Cerebellar nuclear complex (tissue), 1 donor: Measurements from ENCODE around the gene TRMT1.

ENCODE experiments used
- DNase-seq, 2 experiments: peaks; one replicate each; lab custom pipeline; 2025; lab: John Stamatoyannopoulos, UW

The TRMT1 gene

DNA sequence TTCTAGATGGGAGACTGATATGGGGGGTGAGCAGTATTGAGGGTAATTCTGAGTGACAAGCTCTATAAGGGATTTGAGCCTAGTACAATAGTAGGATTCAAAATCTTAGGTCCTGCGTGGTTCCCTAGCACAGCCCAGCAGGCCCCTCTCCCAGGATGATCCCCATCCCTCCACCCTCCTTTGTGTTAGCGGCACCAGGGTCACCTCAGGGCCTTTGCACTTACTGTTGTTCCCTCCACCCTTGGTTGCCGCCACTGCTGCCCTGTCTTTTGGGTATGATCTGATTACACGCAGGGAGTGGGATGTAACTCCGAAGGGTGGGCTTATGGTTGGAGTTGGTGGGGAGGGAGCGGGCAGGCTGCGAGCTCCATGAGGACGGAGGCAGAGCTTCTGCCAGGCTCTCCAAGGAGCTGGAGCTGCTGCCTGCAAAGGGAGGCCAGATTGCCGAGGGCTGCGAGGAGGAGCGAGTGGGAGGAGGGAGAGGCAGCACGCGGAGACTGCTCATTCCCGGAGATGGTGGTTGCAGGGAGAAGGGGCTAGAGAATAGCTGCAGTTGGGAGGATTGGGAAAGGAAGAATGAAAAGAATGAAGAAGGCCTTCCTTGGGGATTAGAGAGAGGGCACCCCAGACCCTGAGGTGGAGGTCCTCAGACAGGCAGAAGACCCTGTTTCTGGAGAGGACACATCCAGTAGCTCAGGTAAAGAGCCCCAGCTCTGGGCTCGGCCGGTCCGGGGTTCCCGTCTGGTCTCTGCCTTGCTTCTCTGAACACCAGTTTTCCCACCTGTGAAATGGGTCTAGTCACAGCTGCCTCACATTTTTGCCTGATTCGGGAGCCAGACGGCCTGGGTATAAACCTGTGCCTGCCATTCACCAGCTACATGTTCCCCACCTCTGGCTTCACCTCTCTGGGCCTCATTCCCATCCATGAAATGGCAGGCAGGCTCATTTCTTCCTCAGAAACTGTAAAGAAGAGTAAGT, 6.7 kb upstream of the TRMT1 start:
- no peak for DNase-seq

- DNase-seq: no peak
Observed at GRCh38 chr19:13122275-13122878, 5.8 kb upstream of the TRMT1 start.

- DNase-seq: no peak
Observed at GRCh38 chr19:13121551-13122274, 5.2 kb upstream of the TRMT1 start.

- no peak for DNase-seq
Observed at GRCh38 chr19:13120817-13121216, 4.3 kb upstream of the TRMT1 start.

GRCh38 chr19:13120031-13120430, 3.5 kb upstream of the TRMT1 start:
- DNase-seq: no peak

GRCh38 chr19:13119627-13120026, 3.1 kb upstream of the TRMT1 start:
- no peak for DNase-seq

DNA sequence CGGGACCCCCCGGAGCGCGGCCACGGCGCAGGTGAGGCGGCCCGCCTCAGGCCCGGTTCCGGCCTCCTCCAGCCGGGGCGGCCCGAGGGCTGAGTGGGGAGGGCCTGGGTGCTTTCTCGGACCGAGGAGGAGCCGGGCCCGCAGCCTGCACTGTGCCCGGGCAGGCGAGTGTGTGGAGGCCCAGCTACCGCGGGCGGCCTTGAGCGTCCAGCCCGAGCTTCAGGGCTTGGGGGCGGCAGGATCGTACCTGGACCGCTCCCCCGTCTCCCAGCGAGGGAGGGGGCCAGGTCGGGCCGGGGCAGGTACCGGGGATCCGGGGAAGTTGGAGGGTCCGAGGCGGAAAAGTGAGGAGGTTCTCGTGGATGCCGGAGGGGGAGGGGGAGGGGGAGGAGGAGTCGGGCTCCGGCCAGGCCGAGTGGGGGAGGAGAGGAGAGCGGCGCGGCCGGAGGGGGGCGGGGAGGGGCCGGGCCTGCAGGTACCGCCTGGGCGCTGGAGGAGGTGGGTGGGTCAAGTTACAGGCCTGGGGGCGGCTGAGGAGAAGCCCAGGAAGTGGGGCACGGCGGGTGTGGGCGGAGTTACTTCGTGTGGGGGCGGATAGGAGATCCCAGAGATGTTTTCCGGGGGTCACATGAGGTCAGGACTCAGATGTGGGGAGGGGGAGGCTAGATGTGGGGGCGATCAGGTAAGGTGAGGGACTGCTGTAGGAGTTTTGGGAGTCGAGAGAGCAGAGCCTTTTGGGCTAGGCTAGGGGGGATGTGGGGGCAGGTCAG, 2.1 kb upstream of the TRMT1 start:
- no peak for DNase-seq

DNA sequence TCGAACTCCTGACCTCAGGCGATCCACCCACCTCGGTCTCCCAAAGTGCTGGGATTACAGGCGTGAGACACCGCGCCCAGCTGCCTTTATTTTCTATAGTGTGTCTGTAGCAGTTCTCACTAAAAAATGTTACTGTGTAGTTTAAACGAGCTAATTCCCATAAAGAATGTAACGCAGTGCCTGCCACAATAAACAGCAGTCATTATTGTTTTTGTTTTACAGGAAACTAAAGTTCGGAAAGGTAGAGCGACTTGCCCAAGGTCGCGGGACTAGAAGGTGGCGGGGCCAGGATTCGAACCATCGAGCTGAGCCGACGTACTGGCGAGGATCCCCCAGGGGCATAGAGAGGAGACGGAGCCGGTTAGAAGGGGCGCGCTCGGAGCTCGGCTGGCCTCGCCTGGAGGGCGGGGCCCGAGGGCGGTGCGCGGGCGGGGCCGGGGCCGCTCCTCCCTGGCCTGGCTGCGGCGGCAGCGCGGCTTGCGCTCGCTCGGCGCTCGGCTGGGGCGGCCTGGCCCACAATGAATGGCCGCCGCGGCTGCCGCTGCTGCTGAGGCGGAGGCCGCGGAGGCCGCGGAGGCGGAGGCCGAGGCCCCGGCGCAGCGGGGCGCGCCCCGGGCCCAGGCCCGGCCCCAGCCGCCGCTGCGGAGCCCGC, 1.4 kb upstream of the TRMT1 start, which contains the start of gene NACC1:
TSS of gene NACC1 (plus strand) at position 493 of the 652 bp plus-strand sequence. CDS start 16,944 bp downstream, outside the sequence.
- DNase-seq: peak in 1 of 2 experiments; percentile 65

GRCh38 chr19:13117176-13117771, 734 bp upstream of the TRMT1 start:
- DNase-seq: no peak

GRCh38 chr19:13115936-13116281, 631 bp downstream of the TRMT1 start:
- no peak for DNase-seq

- DNase-seq: no peak
Observed at GRCh38 chr19:13112555-13112954, 4.0 kb downstream of the TRMT1 start.

GRCh38 chr19:13110099-13110610, 6.4 kb downstream of the TRMT1 start:
- no peak for DNase-seq

GRCh38 chr19:13109361-13110098, 7.0 kb downstream of the TRMT1 start:
- DNase-seq: no peak

GRCh38 chr19:13104848-13105711, 11.5 kb downstream of the TRMT1 start:
- no peak for DNase-seq

DNA sequence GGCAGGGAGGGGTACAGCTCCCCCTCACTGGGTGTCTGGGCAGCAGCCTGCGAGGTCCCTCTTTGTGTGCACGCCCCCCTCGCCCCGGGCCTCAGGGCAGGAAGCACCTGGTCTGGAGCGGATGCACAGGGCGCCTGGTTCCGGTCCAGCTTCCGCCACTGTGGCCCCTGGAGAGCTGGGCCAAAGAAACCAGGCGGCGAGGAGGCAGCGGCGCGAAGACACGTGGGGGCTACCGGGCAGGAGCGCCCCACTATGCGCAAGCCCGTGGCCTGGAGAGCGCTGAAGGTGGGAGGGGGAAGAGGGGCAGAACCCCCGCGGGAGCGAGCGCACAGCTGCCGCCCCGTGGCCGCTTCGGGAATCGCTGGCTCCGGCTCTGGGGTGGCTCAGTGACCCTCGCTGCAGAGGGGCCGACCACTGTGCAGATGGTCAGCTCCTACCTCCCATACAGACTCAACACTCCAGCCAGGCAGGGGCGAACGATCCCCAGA, 12.1 kb downstream of the TRMT1 start:
- DNase-seq: no peak

DNA sequence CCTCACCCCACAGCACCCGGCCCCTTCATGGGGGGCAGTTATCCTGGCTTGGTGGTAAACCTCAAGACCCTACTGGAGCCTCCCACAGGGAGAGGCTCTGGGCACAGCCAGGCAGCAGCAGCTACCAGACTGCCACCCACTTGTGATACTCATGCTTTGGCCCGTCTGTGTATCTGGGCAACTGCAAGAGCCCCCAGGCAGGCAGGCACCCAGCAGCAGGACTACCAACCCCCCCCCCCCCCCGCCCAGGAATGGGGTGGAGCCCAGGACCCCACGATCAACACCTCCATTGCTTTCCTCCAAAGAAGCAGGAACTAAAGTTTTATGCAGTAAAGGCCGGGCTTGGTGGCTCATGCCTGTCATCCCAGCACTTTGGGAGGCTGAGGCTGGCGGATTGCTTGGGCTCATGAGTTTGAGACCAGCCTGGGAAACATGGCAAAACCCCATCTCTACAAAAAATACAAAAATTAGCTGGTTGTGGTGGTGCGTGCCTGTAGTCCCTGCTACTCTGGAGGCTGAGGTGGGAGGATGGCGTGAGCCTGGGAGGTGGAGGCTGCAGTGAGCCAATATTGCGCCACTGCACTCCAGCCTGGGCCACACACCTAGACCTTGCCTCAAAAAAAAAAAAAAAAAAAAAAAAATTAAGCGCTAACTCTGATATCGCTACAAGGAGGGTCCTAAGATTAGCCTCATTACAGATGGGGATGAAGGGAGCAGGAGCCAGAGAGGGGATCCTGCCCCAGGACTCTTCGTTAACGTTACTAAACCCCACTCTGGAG, 12.8 kb downstream of the TRMT1 start:
- DNase-seq: no peak

- DNase-seq: no peak
Observed at GRCh38 chr19:13102666-13103580, 13.6 kb downstream of the TRMT1 start, which contains the start of gene LYL1. Gene LYL1 (minus strand): TSS chr19:13102858. CDS start chr19:13101171, 1,687 bp downstream.
